A549 treated with CORT108297 at 1 μM for 4 hours (cell line): Measurements from ENCODE around the gene SH3BGR. TPM values are rescaled to one million over a fixed set of nuclear protein-coding genes. Genes with fewer than 3 reads are reported as not detected.

Source experiments
- total RNA-seq: library from RNA; stranded (reverse); fragments of 200-300 nt; extraction: Qiagen RNA extraction; gene quantifications from 5 replicates; pipeline ENCODE4 v1.2.3, GENCODE V29; 2022

SH3BGR gene
- 0.95 to 1.2 TPM (median 1.2 TPM) in 5 replicates for total RNA-seq

GRCh38 chr21:39451332-39452206 is at the start of gene SH3BGR:
Gene SH3BGR, plus strand, starts transcription at chr21:39451970. Its CDS starts 127 bp downstream, at chr21:39452097.

GRCh38 chr21:39445321-39446269 is 6.2 kb upstream of the SH3BGR start, which contains the start of gene LCA5L:
Gene LCA5L, minus strand, starts transcription at chr21:39445778. Its CDS starts 17,285 bp downstream, at chr21:39428493.

Other genes starting within 250 kb of the SH3BGR start
- gene BRWD1, start 138.3 kb upstream of the SH3BGR start, total RNA-seq = 7.2 to 11.9 TPM (median 10.6 TPM) in 5 replicates
- gene HMGN1, start 102.9 kb upstream of the SH3BGR start, total RNA-seq = 162 to 217 TPM (median 175 TPM) in 5 replicates
- 1.3 to 1.6 TPM (median 1.5 TPM) in 5 replicates for gene LCA5L, start 6.2 kb upstream of the SH3BGR start, total RNA-seq
- 0.22 to 0.32 TPM (median 0.25 TPM) in 5 replicates for gene B3GALT5, start 161.0 kb downstream of the SH3BGR start, total RNA-seq